Liver (tissue), 9 donors: Measurements from ENCODE around the gene ZMPSTE24. TPM values are rescaled to one million over a fixed set of nuclear protein-coding genes. Genes with fewer than 3 reads are reported as not detected.

Experiments used
- DNase-seq: peaks from one replicate; pipeline ENCODE4 v3.0.0-alpha.2; 2017; ENCODE audit warnings: low spot score
- H3K27ac ChIP-seq, 2 donors: one replicate each; pipeline ENCODE4 v1.7.0; 2013; ENCODE audit warnings: inconsistent platforms in 2 of 2, low read length in 2 of 2, control low read depth in 1 of 2, low read depth in 1 of 2, mild to moderate bottlenecking in 1 of 2
- H3K27me3 ChIP-seq, 4 donors: one replicate each; pipeline versions ENCODE4 v1.6.1 to v1.7.0; 2013; ENCODE audit warnings: low read length in 3 of 4, inconsistent platforms in 1 of 4, mild to moderate bottlenecking in 1 of 4, moderate library complexity in 1 of 4; ENCODE audit not compliant: control insufficient read depth in 4 of 4, insufficient read depth in 4 of 4
- H3K36me3 ChIP-seq, 4 donors: one replicate each; pipeline versions ENCODE4 v1.6.1 to v1.7.0; 2013; ENCODE audit warnings: low read length in 3 of 4, mild to moderate bottlenecking in 3 of 4, low read depth in 1 of 4, moderate library complexity in 1 of 4; ENCODE audit not compliant: control insufficient read depth in 4 of 4, insufficient read depth in 3 of 4
- H3K4me1 ChIP-seq, 4 donors: one replicate each; pipeline versions ENCODE4 v1.6.1 to v1.7.0; 2013; ENCODE audit warnings: low read length in 3 of 4, mild to moderate bottlenecking in 3 of 4, moderate library complexity in 1 of 4; ENCODE audit not compliant: control insufficient read depth in 4 of 4, insufficient read depth in 4 of 4
- H3K4me3 ChIP-seq, 3 donors: one replicate each; pipeline versions ENCODE4 v1.6.1 to v1.7.0; 2013; ENCODE audit warnings: low read length in 3 of 3, control low read depth in 1 of 3, low read depth in 1 of 3, mild to moderate bottlenecking in 1 of 3
- H3K9ac ChIP-seq, 2 donors: one replicate each; pipeline ENCODE4 v1.7.0; 2013; ENCODE audit warnings: low read length in 2 of 2, mild to moderate bottlenecking in 2 of 2, moderate library complexity in 2 of 2, control low read depth in 1 of 2, low read depth in 1 of 2
- H3K9me3 ChIP-seq, 4 donors: one replicate each; pipeline versions ENCODE4 v1.6.1 to v1.7.0; 2013; ENCODE audit warnings: low read length in 3 of 4; ENCODE audit not compliant: control insufficient read depth in 4 of 4
- ATF3 ChIP-seq: IDR thresholded peaks from 2 replicates; pipeline ENCODE4 v1.6.1; 2016; ENCODE audit warnings: antibody characterized with exemption
- CTCF ChIP-seq: fragments of 150-350 bp; IDR thresholded peaks from 2 replicates; pipeline ENCODE4 v1.5.1; 2017; ENCODE audit warnings: improper control_type of control experiment, low read depth, low read length; ENCODE audit not compliant: missing input control
- EGR1 ChIP-seq, 2 donors: IDR thresholded peaks; 2 replicates each; pipeline ENCODE4 v1.6.1; 2016 to 2018; ENCODE audit warnings: antibody characterized with exemption in 2 of 2, low read depth in 2 of 2
- FOXA1 ChIP-seq: IDR thresholded peaks from 2 replicates; pipeline ENCODE4 v1.6.1; 2016; ENCODE audit warnings: antibody characterized with exemption
- FOXA2 ChIP-seq: IDR thresholded peaks from 2 replicates; pipeline ENCODE4 v1.6.1; 2016; ENCODE audit warnings: antibody characterized with exemption
- GABPA ChIP-seq, 2 donors: IDR thresholded peaks in 1 of 2; conservative IDR thresholded peaks in 1 of 2; 2 replicates each; pipeline ENCODE4 v1.6.1; 2016; ENCODE audit warnings: antibody characterized with exemption in 2 of 2, mild to moderate bottlenecking in 1 of 2, moderate library complexity in 1 of 2
- HNF4A ChIP-seq, 2 donors: conservative IDR thresholded peaks; 2 replicates each; pipeline ENCODE4 v1.6.1; 2016; ENCODE audit warnings: antibody characterized with exemption in 2 of 2, mild to moderate bottlenecking in 2 of 2
- HNF4G ChIP-seq: IDR thresholded peaks from 2 replicates; pipeline ENCODE4 v1.6.1; 2016; ENCODE audit warnings: antibody characterized with exemption
- JUND ChIP-seq, 2 donors: IDR thresholded peaks; 2 replicates each; pipeline ENCODE4 v1.6.1; 2016; ENCODE audit warnings: antibody characterized with exemption in 2 of 2
- NR2F2 ChIP-seq: IDR thresholded peaks from 2 replicates; pipeline ENCODE4 v1.6.1; 2016; ENCODE audit warnings: antibody characterized with exemption
- RAD21 ChIP-seq, 2 donors: IDR thresholded peaks; 2 replicates each; pipeline ENCODE4 v1.6.1; 2016; ENCODE audit warnings: antibody characterized with exemption in 2 of 2, mild to moderate bottlenecking in 2 of 2
- RXRA ChIP-seq, 2 donors: IDR thresholded peaks; 2 replicates each; pipeline ENCODE4 v1.6.1; 2017 to 2018; ENCODE audit warnings: antibody characterized with exemption in 2 of 2, mild to moderate bottlenecking in 1 of 2
- SP1 ChIP-seq: IDR thresholded peaks from 2 replicates; pipeline ENCODE4 v1.6.1; 2018; ENCODE audit warnings: antibody characterized with exemption, mild to moderate bottlenecking
- TAF1 ChIP-seq: conservative IDR thresholded peaks from 2 replicates; pipeline ENCODE4 v1.6.1; 2016; ENCODE audit warnings: antibody characterized with exemption, mild to moderate bottlenecking
- YY1 ChIP-seq: IDR thresholded peaks from 2 replicates; pipeline ENCODE4 v1.6.1; 2016; ENCODE audit warnings: antibody characterized with exemption, mild to moderate bottlenecking
- ZBTB33 ChIP-seq: IDR thresholded peaks from 2 replicates; pipeline ENCODE4 v1.6.1; 2016; ENCODE audit warnings: antibody characterized with exemption
- polyA plus RNA-seq, 2 donors: library from polyadenylated mRNA; stranded (reverse) in 1 of 2; unstranded in 1 of 2; fragments of 200-250 nt in 1 of 2; fragments of >200 nt in 1 of 2; fragmentation: Nextera tagmentation in 1 of 2; extraction: Ambion mirVana in 1 of 2; gene quantifications; one replicate each; pipeline versions ENCODE4 v1.2.1 to v1.2.3, GENCODE V29; 2013 to 2015
- total RNA-seq, 2 donors: library from RNA; depleted of rRNA; stranded (reverse); fragments of >200 nt; gene quantifications; one replicate each; pipeline ENCODE4 v1.2.3, GENCODE V29; 2014
- TF ChIP-seq, protein P1 (sequence below): IDR thresholded peaks from 2 replicates; pipeline ENCODE4 v1.6.1; 2016; ENCODE audit warnings: antibody characterized with exemption
- TF ChIP-seq, protein P2 (sequence below): IDR thresholded peaks from 2 replicates; pipeline ENCODE4 v1.6.1; 2016; ENCODE audit warnings: antibody characterized with exemption, mild to moderate bottlenecking
- donor health status: healthy.
- donor health status: healthy.
- donor health status: healthy.
- donor health status: healthy.
- donor health status: healthy.

Gene ZMPSTE24
- total and polyA plus RNA-seq, 4 donors: 17.3 to 40.1 (median 22.6) TPM

DNA sequence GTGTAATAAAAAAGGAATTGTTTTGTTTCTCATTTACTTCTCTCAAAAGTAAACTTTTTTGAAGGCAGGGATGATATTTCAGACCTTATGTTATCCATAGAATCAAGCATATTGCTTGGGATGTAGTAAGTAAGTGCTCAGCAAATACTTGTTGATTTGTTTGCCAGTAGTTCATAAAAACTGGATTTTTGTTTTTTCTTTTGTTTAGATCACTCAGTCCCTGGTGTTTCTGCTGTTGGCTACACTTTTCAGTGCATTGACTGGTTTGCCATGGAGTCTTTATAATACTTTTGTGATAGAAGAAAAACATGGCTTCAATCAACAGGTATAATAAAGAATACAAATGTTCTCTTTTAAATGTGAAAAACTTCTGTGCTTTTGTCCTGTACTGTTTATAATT lies 10.2 kb downstream of the ZMPSTE24 start:
- Histone ChIP-seq H3K27ac (peak overlapping the region; percentile 76 to 83), H3K9ac (peak overlapping the region in 1 of 2 donors; percentile 71), H3K9me3 (no peaks in the 10 kb centered on the region), H3K27me3 (no peaks in the 10 kb centered on the region), H3K4me3 (no peak overlapping the region), H3K36me3 (peaks cover 10 to 25% (median 22%) of the 10 kb centered on the region in 4 donors), H3K4me1 (peaks cover 0 to 10% (median 2%) of the 10 kb centered on the region in 4 donors)
- no peak for TF ChIP-seq HNF4G
- no peak for TF ChIP-seq FOXA1
- no peak for TF ChIP-seq TAF1
- TF ChIP-seq YY1: no peak
- TF ChIP-seq RAD21 (IDR thresholded peaks at IDR 0.05): no peak
- no peak for TF ChIP-seq GABPA (IDR thresholded peaks at IDR 0.05 in 1 of 2, conservative IDR thresholded peaks at IDR 0.05 in 1 of 2)
- TF ChIP-seq EGR1 (IDR thresholded peaks at IDR 0.05; ENCODE audit: low read depth in 2 of 2): no peak
- no peak for TF ChIP-seq ATF3
- TF ChIP-seq, protein P1, sequence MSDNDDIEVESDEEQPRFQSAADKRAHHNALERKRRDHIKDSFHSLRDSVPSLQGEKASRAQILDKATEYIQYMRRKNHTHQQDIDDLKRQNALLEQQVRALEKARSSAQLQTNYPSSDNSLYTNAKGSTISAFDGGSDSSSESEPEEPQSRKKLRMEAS: no peak
- no peak for TF ChIP-seq ZBTB33
- no peak for TF ChIP-seq CTCF
- TF ChIP-seq HNF4A (conservative IDR thresholded peaks at IDR 0.05): no peak
- TF ChIP-seq RXRA (IDR thresholded peaks at IDR 0.05): no peak
- no peak for TF ChIP-seq SP1
- no peak for TF ChIP-seq FOXA2
- TF ChIP-seq, protein P2, sequence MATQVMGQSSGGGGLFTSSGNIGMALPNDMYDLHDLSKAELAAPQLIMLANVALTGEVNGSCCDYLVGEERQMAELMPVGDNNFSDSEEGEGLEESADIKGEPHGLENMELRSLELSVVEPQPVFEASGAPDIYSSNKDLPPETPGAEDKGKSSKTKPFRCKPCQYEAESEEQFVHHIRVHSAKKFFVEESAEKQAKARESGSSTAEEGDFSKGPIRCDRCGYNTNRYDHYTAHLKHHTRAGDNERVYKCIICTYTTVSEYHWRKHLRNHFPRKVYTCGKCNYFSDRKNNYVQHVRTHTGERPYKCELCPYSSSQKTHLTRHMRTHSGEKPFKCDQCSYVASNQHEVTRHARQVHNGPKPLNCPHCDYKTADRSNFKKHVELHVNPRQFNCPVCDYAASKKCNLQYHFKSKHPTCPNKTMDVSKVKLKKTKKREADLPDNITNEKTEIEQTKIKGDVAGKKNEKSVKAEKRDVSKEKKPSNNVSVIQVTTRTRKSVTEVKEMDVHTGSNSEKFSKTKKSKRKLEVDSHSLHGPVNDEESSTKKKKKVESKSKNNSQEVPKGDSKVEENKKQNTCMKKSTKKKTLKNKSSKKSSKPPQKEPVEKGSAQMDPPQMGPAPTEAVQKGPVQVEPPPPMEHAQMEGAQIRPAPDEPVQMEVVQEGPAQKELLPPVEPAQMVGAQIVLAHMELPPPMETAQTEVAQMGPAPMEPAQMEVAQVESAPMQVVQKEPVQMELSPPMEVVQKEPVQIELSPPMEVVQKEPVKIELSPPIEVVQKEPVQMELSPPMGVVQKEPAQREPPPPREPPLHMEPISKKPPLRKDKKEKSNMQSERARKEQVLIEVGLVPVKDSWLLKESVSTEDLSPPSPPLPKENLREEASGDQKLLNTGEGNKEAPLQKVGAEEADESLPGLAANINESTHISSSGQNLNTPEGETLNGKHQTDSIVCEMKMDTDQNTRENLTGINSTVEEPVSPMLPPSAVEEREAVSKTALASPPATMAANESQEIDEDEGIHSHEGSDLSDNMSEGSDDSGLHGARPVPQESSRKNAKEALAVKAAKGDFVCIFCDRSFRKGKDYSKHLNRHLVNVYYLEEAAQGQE: no peak
- TF ChIP-seq JUND (IDR thresholded peaks at IDR 0.05): no peak
- TF ChIP-seq NR2F2: no peak
- DNase-seq: no peak
